Nephron progenitor cell (in vitro differentiated cells): ENCODE results near the gene LAD1.

Experiments
- DNase-seq: peaks from one replicate; pipeline ENCODE4 v3.0.0; 2021
- H3K27ac Mint-ChIP-seq: 2 replicates; pipeline ENCODE4 v1.8.0; 2021; ENCODE audit warnings: mild to moderate bottlenecking, moderate library complexity, mixed read lengths
- H3K27me3 Mint-ChIP-seq: 2 replicates; pipeline ENCODE4 v1.8.0; 2021; ENCODE audit warnings: mild to moderate bottlenecking, low read depth, mixed read lengths; ENCODE audit not compliant: poor library complexity
- H3K36me3 Mint-ChIP-seq: 2 replicates; pipeline ENCODE4 v1.8.0; 2021; ENCODE audit warnings: low read depth, mixed read lengths
- H3K4me1 Mint-ChIP-seq: 2 replicates; pipeline ENCODE4 v1.8.0; 2021; ENCODE audit warnings: mixed read lengths
- H3K4me3 Mint-ChIP-seq: 2 replicates; pipeline ENCODE4 v1.8.0; 2021; ENCODE audit warnings: mild to moderate bottlenecking, moderate library complexity, mixed read lengths
- H3K9me3 Mint-ChIP-seq: 2 replicates; pipeline ENCODE4 v1.8.0; 2021; ENCODE audit warnings: mild to moderate bottlenecking, moderate library complexity, mixed read lengths
- TF ChIP-seq, protein P1 (sequence below): fragments of 200-600 bp; sonication (generic); IDR thresholded peaks from 2 replicates; pipeline ENCODE4 v1.5.0; 2021; ENCODE audit warnings: antibody characterized with exemption

The LAD1 gene

GRCh38 chr1:201349092-201349491, 50.0 kb downstream of the LAD1 start:
- no peak overlapping the region for H3K4me3 Mint-ChIP-seq
- no peak overlapping the region for H3K27ac Mint-ChIP-seq
- H3K9me3 Mint-ChIP-seq = no peaks in the 10 kb centered on the region
- no peak for DNase-seq
- TF ChIP-seq, protein P1, sequence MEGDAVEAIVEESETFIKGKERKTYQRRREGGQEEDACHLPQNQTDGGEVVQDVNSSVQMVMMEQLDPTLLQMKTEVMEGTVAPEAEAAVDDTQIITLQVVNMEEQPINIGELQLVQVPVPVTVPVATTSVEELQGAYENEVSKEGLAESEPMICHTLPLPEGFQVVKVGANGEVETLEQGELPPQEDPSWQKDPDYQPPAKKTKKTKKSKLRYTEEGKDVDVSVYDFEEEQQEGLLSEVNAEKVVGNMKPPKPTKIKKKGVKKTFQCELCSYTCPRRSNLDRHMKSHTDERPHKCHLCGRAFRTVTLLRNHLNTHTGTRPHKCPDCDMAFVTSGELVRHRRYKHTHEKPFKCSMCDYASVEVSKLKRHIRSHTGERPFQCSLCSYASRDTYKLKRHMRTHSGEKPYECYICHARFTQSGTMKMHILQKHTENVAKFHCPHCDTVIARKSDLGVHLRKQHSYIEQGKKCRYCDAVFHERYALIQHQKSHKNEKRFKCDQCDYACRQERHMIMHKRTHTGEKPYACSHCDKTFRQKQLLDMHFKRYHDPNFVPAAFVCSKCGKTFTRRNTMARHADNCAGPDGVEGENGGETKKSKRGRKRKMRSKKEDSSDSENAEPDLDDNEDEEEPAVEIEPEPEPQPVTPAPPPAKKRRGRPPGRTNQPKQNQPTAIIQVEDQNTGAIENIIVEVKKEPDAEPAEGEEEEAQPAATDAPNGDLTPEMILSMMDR = no peak
- H3K27me3 Mint-ChIP-seq = peaks cover 25% of the 10 kb centered on the region
- H3K36me3 Mint-ChIP-seq = no peaks in the 10 kb centered on the region
- peaks cover 29% of the 10 kb centered on the region for H3K4me1 Mint-ChIP-seq

DNA sequence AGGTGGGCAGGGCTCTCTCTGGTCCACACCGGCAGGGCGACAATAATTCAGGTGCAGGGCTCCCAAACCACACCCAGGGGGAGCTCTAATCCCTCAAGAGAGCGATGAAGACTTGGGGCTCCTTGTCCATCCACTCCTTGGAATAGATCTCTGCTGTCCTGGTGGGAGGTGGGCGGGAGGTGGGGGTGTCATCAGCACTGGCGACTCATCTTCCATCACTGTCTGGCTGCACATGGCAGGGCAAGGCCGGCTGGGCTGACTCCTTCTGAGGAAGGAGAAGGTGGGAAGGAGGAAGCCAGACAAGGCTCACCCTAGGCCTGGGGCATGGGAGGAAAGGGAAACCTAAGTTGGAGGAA, 50.9 kb downstream of the LAD1 start:
- TF ChIP-seq, protein P1 = peak; percentile 64
- Mint-ChIP-seq H3K36me3 (no peaks in the 10 kb centered on the region), H3K4me3 (no peak overlapping the region), H3K9me3 (no peaks in the 10 kb centered on the region), H3K27ac (no peak overlapping the region), H3K27me3 (peaks cover 18% of the 10 kb centered on the region), H3K4me1 (peaks cover 29% of the 10 kb centered on the region)
- peak; percentile 66 for DNase-seq

DNA sequence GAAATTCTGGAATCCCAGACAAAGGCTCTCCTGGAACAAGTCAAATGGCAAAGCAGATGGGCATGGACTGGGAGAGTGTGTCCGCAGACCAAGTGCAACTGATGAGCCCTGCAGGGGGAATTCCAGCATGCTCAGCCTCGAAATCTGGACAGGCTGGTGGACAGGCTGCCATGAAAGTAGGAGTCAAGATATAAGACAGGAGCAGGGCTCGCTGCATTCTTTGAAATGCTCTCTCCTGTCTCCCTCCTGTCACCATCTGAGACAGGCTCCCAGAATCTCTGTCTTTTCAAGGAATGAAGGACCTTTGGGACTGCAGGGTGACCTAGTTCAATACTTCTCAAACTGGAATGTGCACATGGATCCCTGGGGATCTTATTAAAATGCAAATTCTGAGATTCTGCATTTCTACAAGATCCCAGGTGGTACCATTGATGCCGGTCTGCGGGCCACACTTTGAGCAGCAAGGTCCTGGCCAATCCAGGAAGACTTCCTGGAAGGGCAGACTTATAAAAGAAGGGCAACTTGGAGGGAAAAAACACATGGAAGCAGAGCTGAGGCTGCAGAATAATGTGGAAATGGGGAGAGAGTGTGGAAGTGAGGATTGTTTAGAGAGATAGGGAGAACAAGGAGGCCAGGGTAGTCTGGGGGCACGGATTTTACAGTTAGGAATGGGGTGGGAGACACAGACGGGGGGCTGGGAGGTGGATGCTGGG, 51.5 kb downstream of the LAD1 start:
- Mint-ChIP-seq H3K4me1 (peaks cover 29% of the 10 kb centered on the region), H3K4me3 (no peak overlapping the region), H3K27me3 (peaks cover 18% of the 10 kb centered on the region), H3K9me3 (no peaks in the 10 kb centered on the region), H3K36me3 (no peaks in the 10 kb centered on the region), H3K27ac (no peak overlapping the region)
- DNase-seq = no peak
- TF ChIP-seq, protein P1 = no peak

DNA sequence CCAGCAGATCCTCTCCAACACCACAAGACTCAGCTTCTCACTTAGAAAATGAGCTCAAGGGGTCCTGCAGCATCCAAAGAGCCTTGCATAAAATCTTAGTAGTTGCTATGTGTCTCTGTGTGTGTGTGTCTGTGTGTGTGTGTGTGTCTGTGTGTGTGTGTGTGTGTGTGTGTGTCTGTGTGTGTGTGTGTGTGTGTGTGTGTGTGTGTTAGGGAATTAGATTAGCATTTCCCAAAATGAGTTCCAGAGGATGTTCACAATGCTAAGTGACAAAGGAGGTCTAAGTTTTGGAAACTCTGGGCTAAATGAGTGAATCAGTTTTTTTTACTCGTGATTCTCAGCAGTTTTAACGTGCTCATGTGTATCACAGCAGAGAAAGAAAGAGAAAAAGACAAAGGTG, 52.1 kb downstream of the LAD1 start:
- Mint-ChIP-seq H3K27ac (no peak overlapping the region), H3K27me3 (peaks cover 18% of the 10 kb centered on the region), H3K4me1 (peaks cover 29% of the 10 kb centered on the region), H3K9me3 (no peaks in the 10 kb centered on the region), H3K36me3 (no peaks in the 10 kb centered on the region), H3K4me3 (peak overlapping the region; percentile 12)
- DNase-seq = no peak
- TF ChIP-seq, protein P1 = no peak

DNA sequence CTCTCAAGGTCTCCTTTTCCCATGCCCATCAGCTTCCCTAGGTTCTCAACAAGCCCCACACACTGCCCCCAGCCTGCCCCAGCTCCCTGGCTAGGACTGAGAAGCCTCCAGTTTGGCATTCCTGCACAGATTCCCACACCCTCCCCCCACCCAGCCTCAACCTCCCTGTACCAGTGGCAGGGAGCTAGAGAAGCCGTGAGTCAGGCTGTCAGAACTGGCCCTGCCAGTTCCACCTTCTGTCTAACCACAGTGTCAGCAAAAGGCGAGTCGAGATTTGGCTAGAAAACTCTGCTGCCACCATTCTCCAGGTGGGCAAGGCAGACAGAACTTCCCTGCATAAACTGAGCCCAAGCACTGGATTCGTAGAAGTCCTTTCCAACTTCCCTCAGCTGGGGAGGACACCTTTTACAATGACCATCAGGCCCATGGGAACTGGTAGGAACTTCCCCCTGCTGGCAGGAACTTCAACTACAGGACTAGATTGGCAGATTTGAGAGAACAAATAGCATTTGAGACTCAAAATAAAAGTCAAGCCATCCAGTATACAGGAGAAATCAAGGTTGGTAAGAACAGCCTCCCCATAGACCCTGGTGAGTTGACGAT, 52.7 kb downstream of the LAD1 start:
- H3K9me3 Mint-ChIP-seq = peaks cover 2% of the 10 kb centered on the region
- no peak overlapping the region for H3K27ac Mint-ChIP-seq
- H3K4me1 Mint-ChIP-seq = peaks cover 27% of the 10 kb centered on the region
- DNase-seq = peak; percentile 60
- peaks cover 20% of the 10 kb centered on the region for H3K27me3 Mint-ChIP-seq
- no peaks in the 10 kb centered on the region for H3K36me3 Mint-ChIP-seq
- TF ChIP-seq, protein P1 = peak; percentile 59
- H3K4me3 Mint-ChIP-seq = no peak overlapping the region

DNA sequence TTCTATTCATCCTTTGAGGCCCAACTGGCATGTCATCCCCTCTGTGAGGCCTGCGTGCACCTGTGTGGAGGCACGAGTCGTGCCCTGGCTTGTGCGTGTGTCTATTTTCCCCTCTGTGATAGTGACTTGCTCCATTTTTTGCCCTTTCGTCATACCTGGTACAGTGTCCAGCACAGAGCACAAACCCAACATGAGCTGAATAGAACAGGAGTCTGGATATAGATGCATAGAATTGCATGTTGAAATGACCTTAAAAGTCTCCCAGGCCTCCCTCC, 54.1 kb downstream of the LAD1 start:
- no peak for DNase-seq
- TF ChIP-seq, protein P1 = no peak
- Mint-ChIP-seq H3K36me3 (no peaks in the 10 kb centered on the region), H3K27me3 (peaks cover 19% of the 10 kb centered on the region), H3K4me3 (no peak overlapping the region), H3K9me3 (peaks cover 7% of the 10 kb centered on the region), H3K27ac (no peak overlapping the region), H3K4me1 (peaks cover 20% of the 10 kb centered on the region)
